GM21367 (cell line): ENCODE results near the gene HSFY2.
"Not testable (repeated sequence)": the region's sequence is repeated elsewhere in the genome, so short reads cannot be mapped to it uniquely, and the experiment has no call there.

Source experiments
- ATAC-seq: cut with Tn5 transposase; IDR thresholded peaks from one replicate; pipeline ENCODE4 v1.9.1; 2021; ENCODE audit not compliant: unreplicated experiment

Gene HSFY2

GRCh38 chrY:18773635-18774034 is at the start of gene HSFY2:
TSS of gene HSFY2 (minus strand) at chrY:18773735. CDS start at chrY:18773618, 117 bp downstream.
- not testable (repeated sequence) for ATAC-seq

GRCh38 chrY:18815751-18816150 is 42.2 kb upstream of the HSFY2 start:
- ATAC-seq: not testable (repeated sequence)

GRCh38 chrY:18788757-18789406 is 15.3 kb upstream of the HSFY2 start:
- ATAC-seq: not testable (repeated sequence)

- ATAC-seq: not testable (repeated sequence)
Observed at GRCh38 chrY:18754077-18754476, 19.5 kb downstream of the HSFY2 start.

- not testable (repeated sequence) for ATAC-seq
Observed at GRCh38 chrY:18753133-18753815, 20.3 kb downstream of the HSFY2 start.

GRCh38 chrY:18723714-18724113 is 49.8 kb downstream of the HSFY2 start:
- not testable (repeated sequence) for ATAC-seq
